ENCODE data around the gene LMO7. TPM values are rescaled to one million over a fixed set of nuclear protein-coding genes. Genes with fewer than 3 reads are reported as not detected.

The LMO7 gene
- total and polyA plus RNA-seq, 8 donors: 17.1 to 214 (median 72.4) TPM

GRCh38 chr13:75832812-75833211 is 196.7 kb downstream of the LMO7 start:
- Histone ChIP-seq H3K9me3 (peaks cover 0 to 5% (median 0%) of the 10 kb centered on the region in 4 donors), H3K27ac (no peak overlapping the region), H3K27me3 (no peaks in the 10 kb centered on the region), H3K4me3 (no peak overlapping the region), H3K36me3 (peaks cover 0 to 12% (median 5%) of the 10 kb centered on the region in 4 donors), H3K4me1 (peaks cover 3 to 5% (median 4%) of the 10 kb centered on the region in 4 donors)
- DNase-seq: no peak
- intact Hi-C loops (cut with DNase I; ENCODE audit: low total_unique reads): no loop called here
- TF ChIP-seq POLR2AphosphoS5 (IDR thresholded peaks at IDR 0.05): no peak
- TF ChIP-seq POLR2A (IDR thresholded peaks at IDR 0.05): no peak
- TF ChIP-seq, protein P1, sequence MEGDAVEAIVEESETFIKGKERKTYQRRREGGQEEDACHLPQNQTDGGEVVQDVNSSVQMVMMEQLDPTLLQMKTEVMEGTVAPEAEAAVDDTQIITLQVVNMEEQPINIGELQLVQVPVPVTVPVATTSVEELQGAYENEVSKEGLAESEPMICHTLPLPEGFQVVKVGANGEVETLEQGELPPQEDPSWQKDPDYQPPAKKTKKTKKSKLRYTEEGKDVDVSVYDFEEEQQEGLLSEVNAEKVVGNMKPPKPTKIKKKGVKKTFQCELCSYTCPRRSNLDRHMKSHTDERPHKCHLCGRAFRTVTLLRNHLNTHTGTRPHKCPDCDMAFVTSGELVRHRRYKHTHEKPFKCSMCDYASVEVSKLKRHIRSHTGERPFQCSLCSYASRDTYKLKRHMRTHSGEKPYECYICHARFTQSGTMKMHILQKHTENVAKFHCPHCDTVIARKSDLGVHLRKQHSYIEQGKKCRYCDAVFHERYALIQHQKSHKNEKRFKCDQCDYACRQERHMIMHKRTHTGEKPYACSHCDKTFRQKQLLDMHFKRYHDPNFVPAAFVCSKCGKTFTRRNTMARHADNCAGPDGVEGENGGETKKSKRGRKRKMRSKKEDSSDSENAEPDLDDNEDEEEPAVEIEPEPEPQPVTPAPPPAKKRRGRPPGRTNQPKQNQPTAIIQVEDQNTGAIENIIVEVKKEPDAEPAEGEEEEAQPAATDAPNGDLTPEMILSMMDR (IDR thresholded peaks at IDR 0.05): no peak
- TF ChIP-seq EP300 (IDR thresholded peaks at IDR 0.05): no peak
- WGBS, 5 donors: 92 to 97% (median 94%) methylated on average over 5 of the region's 5 CpGs

DNA sequence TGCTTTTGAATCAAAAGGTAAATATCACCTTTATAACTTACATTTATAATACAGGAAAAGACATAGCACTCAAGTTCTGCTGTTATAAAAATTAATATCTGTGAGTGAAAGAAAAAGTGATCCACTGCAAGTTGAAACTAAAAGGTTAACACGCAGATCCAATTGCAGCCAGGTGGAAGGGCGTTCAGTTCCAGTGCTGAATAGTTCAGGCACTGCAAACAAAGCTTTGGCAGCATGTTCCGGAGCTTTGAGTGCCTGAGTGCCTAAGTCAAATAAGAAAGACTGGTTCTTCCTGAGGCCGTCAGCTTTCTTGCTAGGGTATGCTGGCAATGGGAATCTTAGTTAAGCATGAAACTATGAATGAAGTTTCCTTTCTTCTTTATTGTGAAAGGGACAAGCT is 200.3 kb downstream of the LMO7 start:
- Histone ChIP-seq H3K27me3 (no peaks in the 10 kb centered on the region), H3K4me1 (peaks cover 3 to 5% (median 4%) of the 10 kb centered on the region in 4 donors), H3K9me3 (peaks cover 0 to 3% (median 0%) of the 10 kb centered on the region in 4 donors), H3K4me3 (no peak overlapping the region), H3K36me3 (peaks cover 12 to 32% (median 20%) of the 10 kb centered on the region in 4 donors), H3K27ac (peak overlapping the region in 4 of 5 donors; percentile 34 to 78 (median 45))
- TF ChIP-seq, protein P1 (IDR thresholded peaks at IDR 0.05): no peak
- no peak for TF ChIP-seq POLR2A (IDR thresholded peaks at IDR 0.05)
- no peak for TF ChIP-seq EP300 (IDR thresholded peaks at IDR 0.05)
- TF ChIP-seq POLR2AphosphoS5 (IDR thresholded peaks at IDR 0.05): peak in 2 of 3 donors; percentile 23 to 68
- peak; percentile 85 to 86 for DNase-seq
- 27 to 57% (median 40%) methylated on average over 4 of the region's 4 CpGs for WGBS, 5 donors
- intact Hi-C loops (cut with DNase I; ENCODE audit: low total_unique reads): no loop called here

- H3K4me3 ChIP-seq: no peak overlapping the region
- peaks cover 3 to 5% (median 4%) of the 10 kb centered on the region in 4 donors for H3K4me1 ChIP-seq
- no peaks in the 10 kb centered on the region for H3K9me3 ChIP-seq
- H3K27me3 ChIP-seq: no peaks in the 10 kb centered on the region
- H3K27ac ChIP-seq: no peak overlapping the region
- DNase-seq: no peak
- no peak for TF ChIP-seq POLR2A (IDR thresholded peaks at IDR 0.05)
- intact Hi-C loops (cut with DNase I; ENCODE audit: low total_unique reads): no loop called here
- 25 to 72% (median 52%) methylated on average over 6 of the region's 6 CpGs for WGBS, 5 donors
- H3K36me3 ChIP-seq: peaks cover 29 to 48% (median 39%) of the 10 kb centered on the region in 4 donors
Observed at GRCh38 chr13:75838366-75839005, 202.4 kb downstream of the LMO7 start.

DNA sequence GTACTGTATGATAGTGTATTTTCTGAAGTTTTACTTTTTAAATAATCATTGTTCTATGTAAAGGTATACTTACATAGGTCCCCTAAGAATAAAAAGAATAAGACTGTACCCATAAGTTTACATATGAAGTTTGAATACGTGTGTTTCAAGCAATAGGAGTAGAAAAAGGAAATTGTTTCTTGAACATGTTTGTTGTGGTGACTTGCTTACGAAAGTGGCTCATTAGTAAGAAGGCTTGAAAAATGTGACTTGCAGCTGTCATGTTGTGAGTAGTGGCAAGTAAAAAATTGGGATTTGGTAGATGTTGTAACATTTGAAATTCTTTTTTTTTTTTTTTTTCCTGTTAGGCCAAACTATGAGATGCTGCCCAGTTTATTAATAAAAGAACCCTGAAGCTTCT is 203.3 kb downstream of the LMO7 start:
- Histone ChIP-seq H3K27me3 (no peaks in the 10 kb centered on the region), H3K36me3 (peaks cover 29 to 53% (median 45%) of the 10 kb centered on the region in 4 donors), H3K4me1 (peaks cover 3 to 5% (median 4%) of the 10 kb centered on the region in 4 donors), H3K27ac (no peak overlapping the region), H3K4me3 (no peak overlapping the region), H3K9me3 (no peaks in the 10 kb centered on the region)
- 70 to 88% (median 83%) methylated on average over 2 of the region's 2 CpGs for WGBS, 5 donors
- TF ChIP-seq EP300 (IDR thresholded peaks at IDR 0.05) (no peak), POLR2A (IDR thresholded peaks at IDR 0.05) (no peak), POLR2AphosphoS5 (IDR thresholded peaks at IDR 0.05) (no peak)
- TF ChIP-seq, protein P1 (IDR thresholded peaks at IDR 0.05): no peak
- DNase-seq: no peak
- intact Hi-C loops (cut with DNase I; ENCODE audit: low total_unique reads): no loop called here

DNA sequence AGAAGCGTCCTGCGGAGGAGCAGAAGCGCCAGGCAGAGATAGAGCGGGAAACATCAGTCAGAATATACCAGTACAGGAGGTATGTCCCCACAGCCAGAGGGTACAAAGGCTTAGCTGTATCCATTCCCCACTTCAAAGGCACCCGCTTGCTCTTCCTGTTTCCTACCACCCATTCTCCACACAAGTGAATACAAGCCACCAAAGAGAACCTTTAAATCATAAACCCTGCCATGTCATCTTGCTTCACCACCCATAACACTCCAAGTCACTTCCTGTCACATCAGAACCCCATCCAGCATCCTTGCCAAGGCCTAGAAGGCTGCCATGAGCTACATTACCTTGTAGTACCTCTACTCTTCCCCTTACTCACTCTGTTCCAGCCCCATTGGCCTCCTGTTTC is 205.8 kb downstream of the LMO7 start:
- intact Hi-C loops (cut with DNase I; ENCODE audit: low total_unique reads): no loop called here
- TF ChIP-seq POLR2AphosphoS5 (IDR thresholded peaks at IDR 0.05) (no peak), EP300 (IDR thresholded peaks at IDR 0.05) (no peak), POLR2A (IDR thresholded peaks at IDR 0.05) (no peak)
- TF ChIP-seq, protein P1 (IDR thresholded peaks at IDR 0.05): no peak
- DNase-seq: no peak

More for the DNA sequence above, 205.8 kb downstream of the LMO7 start:
- H3K27me3 ChIP-seq: no peaks in the 10 kb centered on the region
- peaks cover 29 to 67% (median 52%) of the 10 kb centered on the region in 4 donors for H3K36me3 ChIP-seq
- no peak overlapping the region for H3K27ac ChIP-seq
- H3K9me3 ChIP-seq: no peaks in the 10 kb centered on the region
- H3K4me1 ChIP-seq: peaks cover 2 to 3% (median 2%) of the 10 kb centered on the region in 4 donors
- H3K4me3 ChIP-seq: no peak overlapping the region
- WGBS, 5 donors: 94 to 98% (median 96%) methylated on average over 5 of the region's 5 CpGs

All from stomach (tissue), 9 donors.